HepG2 (cell line): ENCODE measurements around the gene CTBP1.

Experiments
- CHD2 ChIP-seq: IDR thresholded peaks from 2 replicates; pipeline ENCODE4 v1.6.1; 2011; ENCODE audit warnings: low read depth, low read length, improper control_type of control experiment
- GABPB1 ChIP-seq: IDR thresholded peaks from 2 replicates; pipeline ENCODE4 v1.6.1; 2016; ENCODE audit warnings: mild to moderate bottlenecking, missing genetic modification reagents, moderate library complexity, missing compliant biosample characterization
- POLR2A ChIP-seq, 2 experiments: IDR thresholded peaks; 2 replicates each; pipeline ENCODE4 v1.6.1; 2011; ENCODE audit warnings: low read depth in 2 of 2, low read length in 2 of 2, mild to moderate bottlenecking in 1 of 2, moderate library complexity in 1 of 2; ENCODE audit not compliant: insufficient read depth in 1 of 2
- RAD21 ChIP-seq: fragments of 450-650 bp; formaldehyde crosslinking; IDR thresholded peaks from 2 replicates; pipeline ENCODE4 v1.5.0; 2020; ENCODE audit warnings: mild to moderate bottlenecking
- TCF7L2 ChIP-seq: IDR thresholded peaks from 2 replicates; pipeline ENCODE4 v1.6.1; 2011; ENCODE audit warnings: mild to moderate bottlenecking, low read depth, low read length, moderate library complexity
- TFAP4 ChIP-seq: sonication (generic); IDR thresholded peaks from 2 replicates; pipeline ENCODE4 v1.6.1; 2016; ENCODE audit warnings: low read depth, borderline replicate concordance
- ZNF354B ChIP-seq: sonication (generic); formaldehyde crosslinking; IDR thresholded peaks from 2 replicates; pipeline ENCODE4 v1.8.0; 2022; ENCODE audit warnings: mild to moderate bottlenecking, missing genetic modification reagents
- TF ChIP-seq, protein P1 (sequence below): sonication (generic); formaldehyde crosslinking; IDR thresholded peaks from 2 replicates; pipeline ENCODE4 v1.4.0; 2020; ENCODE audit warnings: missing genetic modification reagents

- TF ChIP-seq CHD2 (no peak), TCF7L2 (no peak), RAD21 (CRISPR knock-in tag) (no peak; the same call in 1 of the 2 replicates), ZNF354B (CRISPR knock-in tag) (no peak), POLR2A (IDR thresholded peaks at IDR 0.05; ENCODE audit: insufficient read depth in 1 of 2, low read depth in 2 of 2, low read length in 2 of 2) (no peak), TFAP4 (no peak), GABPB1 (CRISPR knock-in tag) (no peak)
- TF ChIP-seq, protein P1, sequence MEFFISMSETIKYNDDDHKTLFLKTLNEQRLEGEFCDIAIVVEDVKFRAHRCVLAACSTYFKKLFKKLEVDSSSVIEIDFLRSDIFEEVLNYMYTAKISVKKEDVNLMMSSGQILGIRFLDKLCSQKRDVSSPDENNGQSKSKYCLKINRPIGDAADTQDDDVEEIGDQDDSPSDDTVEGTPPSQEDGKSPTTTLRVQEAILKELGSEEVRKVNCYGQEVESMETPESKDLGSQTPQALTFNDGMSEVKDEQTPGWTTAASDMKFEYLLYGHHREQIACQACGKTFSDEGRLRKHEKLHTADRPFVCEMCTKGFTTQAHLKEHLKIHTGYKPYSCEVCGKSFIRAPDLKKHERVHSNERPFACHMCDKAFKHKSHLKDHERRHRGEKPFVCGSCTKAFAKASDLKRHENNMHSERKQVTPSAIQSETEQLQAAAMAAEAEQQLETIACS, result no peak
Measured at GRCh38 chr4:1204286-1204827, 44.6 kb downstream of the CTBP1 start.
